Left ventricle myocardium inferior (tissue), 1 donor: ENCODE results near the gene CDC42BPA. TPM values are rescaled to one million over a fixed set of nuclear protein-coding genes. Genes with fewer than 3 reads are reported as not detected.
A peak's percentile ranks its signal among the peaks of the same experiment; 100 is the strongest.

Experiments
- DNase-seq: peaks from one replicate; pipeline ENCODE4 v3.0.0-alpha.2; 2020
- H3K27ac ChIP-seq: fragments of 200-600 bp; replicated peaks from 2 replicates; pipeline ENCODE4 v1.8.0; 2021
- H3K27me3 ChIP-seq: fragments of 200-600 bp; 2 replicates; pipeline ENCODE4 v1.8.0; 2021; ENCODE audit warnings: low read depth
- H3K36me3 ChIP-seq: fragments of 200-600 bp; 2 replicates; pipeline ENCODE4 v1.8.0; 2021
- H3K4me1 ChIP-seq: fragments of 200-600 bp; 2 replicates; pipeline ENCODE4 v1.8.0; 2021
- H3K4me3 ChIP-seq: fragments of 200-600 bp; 2 replicates; pipeline ENCODE4 v1.8.0; 2021; ENCODE audit warnings: mild to moderate bottlenecking, moderate library complexity
- H3K9me3 ChIP-seq: fragments of 200-600 bp; replicated peaks from 2 replicates; pipeline ENCODE4 v1.8.0; 2021
- CTCF ChIP-seq: fragments of 200-600 bp; IDR thresholded peaks from 2 replicates; pipeline ENCODE4 v1.8.0; 2021; ENCODE audit warnings: antibody characterized with exemption, mild to moderate bottlenecking, borderline replicate concordance
- intact Hi-C: fragments of 100-400 bp; cut with micrococcal nuclease; formaldehyde crosslinking; loops from one replicate; pipeline ENCODE4 v1.11.0; 2022
- total RNA-seq: library from RNA; stranded (reverse); fragmentation: NEBNext Ultra II Directional; extraction: Animal tissue kit (Norgen Biotek cat#: 25700); gene quantifications from one replicate; pipeline ENCODE4 v1.2.1, GENCODE V29; 2021
- donor health status: DM: no; HTN: yes; CAD: no; lungs with severe emphysema.

CDC42BPA gene
- total RNA-seq, 1 donor from 2014 or later: 35.1 TPM

GRCh38 chr1:226940806-226941067, 377.6 kb downstream of the CDC42BPA start:
- no peak for DNase-seq
- H3K27ac ChIP-seq: peak overlapping the region; percentile 93
- no peaks in the 10 kb centered on the region for H3K36me3 ChIP-seq
- TF ChIP-seq CTCF: no peak
- H3K4me3 ChIP-seq: peak overlapping the region; percentile 99
- H3K9me3 ChIP-seq: peaks cover 4% of the 10 kb centered on the region
- H3K4me1 ChIP-seq: peaks cover 70% of the 10 kb centered on the region
- H3K27me3 ChIP-seq: no peaks in the 10 kb centered on the region
- intact Hi-C loops: no loop called here

DNA sequence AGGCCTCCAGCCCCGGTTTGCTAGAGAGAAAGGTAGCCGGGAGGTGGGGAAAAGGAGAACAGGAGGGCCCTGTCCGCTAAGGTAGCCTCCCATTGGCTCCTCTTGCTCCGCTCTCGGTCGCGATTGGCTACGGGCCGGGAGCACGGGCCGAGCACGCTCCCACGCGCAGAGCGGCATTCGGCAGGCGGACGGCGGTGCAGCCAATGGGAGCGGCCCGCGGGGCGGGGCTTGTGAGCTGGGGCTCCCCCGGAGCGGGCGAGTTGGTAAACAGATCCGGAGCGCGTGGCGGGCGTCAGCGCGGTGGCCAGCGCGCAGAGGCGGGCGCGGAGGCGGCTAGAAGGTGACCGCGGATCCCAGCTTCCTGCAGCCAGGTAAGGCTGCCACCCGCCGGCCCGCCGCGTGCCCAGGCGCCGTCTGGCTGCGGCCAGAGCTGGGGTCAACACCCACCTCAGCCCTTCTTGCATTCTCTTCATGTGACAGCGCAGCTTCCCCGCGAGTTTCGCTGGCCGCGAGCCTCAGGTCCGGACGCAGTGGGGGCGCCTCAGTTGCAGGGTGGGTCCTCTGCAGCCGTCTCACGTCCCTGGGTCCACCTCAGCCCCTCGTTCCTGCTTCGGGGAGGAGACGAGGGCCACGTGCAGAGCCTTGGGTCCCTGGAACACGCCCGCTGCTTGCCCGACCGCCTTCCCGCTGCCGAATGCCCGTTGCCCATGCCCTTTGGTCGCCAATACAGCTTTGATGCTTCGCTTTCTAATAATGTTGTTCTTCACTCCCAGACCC, 378.1 kb downstream of the CDC42BPA start, which contains the start of gene COQ8A:
COQ8A (plus strand) TSS at position 266 of the 777 bp plus-strand sequence. CDS start 21,092 bp downstream, outside the sequence.
- no peaks in the 10 kb centered on the region for H3K27me3 ChIP-seq
- H3K4me3 ChIP-seq: peak within 1 kb of the TSS; percentile 99
- H3K27ac ChIP-seq: peak within 1 kb of the TSS; percentile 99
- intact Hi-C loops: no loop called here
- H3K36me3 ChIP-seq: no peaks in the 10 kb centered on the region
- H3K9me3 ChIP-seq: peaks cover 9% of the 10 kb centered on the region
- peaks cover 64% of the 10 kb centered on the region for H3K4me1 ChIP-seq
- TF ChIP-seq CTCF: no peak
- DNase-seq: peak; percentile 99

Other genes starting within 250 kb of the CDC42BPA start
- 2.3 TPM for gene ZNF678, start 245.1 kb upstream of the CDC42BPA start, total RNA-seq